GM12878 (cell line): ENCODE measurements around the gene P2RX7. TPM values are rescaled to one million over a fixed set of nuclear protein-coding genes. Genes with fewer than 3 reads are reported as not detected.

ENCODE experiments used
- ATAC-seq: fragments of 200-7000 bp; cut with Tn5 transposase; 3 replicates; pipeline ENCODE4 v1.9.1; 2020; ENCODE audit warnings: mild to moderate bottlenecking, moderate library complexity
- BruUV-seq: library from RNA; stranded (reverse); fragments of 400-500 nt; replicated peaks from 2 replicates; lab custom pipeline; 2021; lab: Mats Ljungman, UMichigan
- CTCF ChIA-PET: fragments of 300-600 bp; sonication (Branson Sonifier 250); formaldehyde crosslinking; extraction: SDS; loops from one replicate; lab custom pipeline; 2021; ENCODE audit warnings: inconsistent platforms; lab: Yijun Ruan, JAX
- POLR2A ChIA-PET: fragments of 350-600 bp; formaldehyde crosslinking; extraction: SDS; loops from one replicate; lab custom pipeline; 2021; ENCODE audit warnings: inconsistent platforms; lab: Charles Lee
- RAD21 ChIA-PET: fragments of 300-600 bp; sonication (Branson Sonifier 250); formaldehyde crosslinking; loops from one replicate; lab custom pipeline; 2023; ENCODE audit warnings: antibody characterized with exemption; ENCODE audit not compliant: unreplicated experiment; lab: Charles Lee
- SMC1A ChIA-PET: fragments of 300-600 bp; sonication (Branson Sonifier 250); formaldehyde crosslinking; loops from one replicate; lab custom pipeline; 2023; ENCODE audit not compliant: unreplicated experiment, uncharacterized antibody; lab: Charles Lee
- DNase-seq: peaks from one replicate; pipeline ENCODE4 v3.0.0-alpha.2; 2011; ENCODE audit warnings: low read depth, low spot score
- FAIRE-seq: peaks from 3 replicates; lab custom pipeline; 2011; peaks lifted over from hg19 to GRCh38; lab: Jason Lieb, UNC
- H2AFZ ChIP-seq: 2 replicates; pipeline ENCODE4 v1.6.0; 2011; ENCODE audit warnings: low read depth, low read length, control low read depth; ENCODE audit not compliant: control insufficient read depth
- H3K27ac ChIP-seq: 2 replicates; pipeline ENCODE4 v1.5.1; 2011; ENCODE audit warnings: control low read depth; ENCODE audit not compliant: control insufficient read depth, insufficient read depth
- H3K27me3 ChIP-seq, 2 experiments: replicated peaks in 1 of 2; 2 replicates each; pipeline versions ENCODE4 v1.6.0 to v1.6.1; 2011; ENCODE audit warnings: low read length in 1 of 2; ENCODE audit not compliant: control insufficient read depth in 2 of 2, insufficient read depth in 2 of 2
- H3K36me3 ChIP-seq, 2 experiments: 2 replicates each; pipeline ENCODE4 v1.5.1; 2011; ENCODE audit warnings: low read length in 1 of 2; ENCODE audit not compliant: control insufficient read depth in 2 of 2, insufficient read depth in 2 of 2
- H3K4me1 ChIP-seq: 2 replicates; pipeline ENCODE4 v1.6.1; 2011; ENCODE audit warnings: mild to moderate bottlenecking, low read length, moderate library complexity, mixed read lengths; ENCODE audit not compliant: control insufficient read depth, insufficient read depth
- H3K4me2 ChIP-seq: 2 replicates; pipeline ENCODE4 v1.6.0; 2011; ENCODE audit warnings: control low read depth; ENCODE audit not compliant: control insufficient read depth, insufficient read depth
- H3K4me3 ChIP-seq: fragments of 200-600 bp; sonication (generic); 2 replicates; pipeline ENCODE4 v1.5.1; 2016
- H3K79me2 ChIP-seq: 2 replicates; pipeline ENCODE4 v1.6.0; 2011; ENCODE audit warnings: low read length; ENCODE audit not compliant: control insufficient read depth, insufficient read depth
- H3K9ac ChIP-seq: 2 replicates; pipeline ENCODE4 v1.8.0; 2011; ENCODE audit warnings: low read length, control low read depth, mixed read lengths; ENCODE audit not compliant: control insufficient read depth, insufficient read depth
- H3K9me3 ChIP-seq: replicated peaks from 3 replicates; pipeline ENCODE4 v1.5.1; 2011; ENCODE audit warnings: mild to moderate bottlenecking, low read length; ENCODE audit not compliant: control insufficient read depth, insufficient read depth
- H4K20me1 ChIP-seq: 2 replicates; pipeline ENCODE4 v1.6.0; 2011; ENCODE audit not compliant: control insufficient read depth, insufficient read depth
- CEBPB ChIP-seq, 2 experiments: fragments of 150-350 bp in 1 of 2; IDR thresholded peaks; 2 replicates each; pipeline ENCODE4 v1.6.1; 2012 to 2014; ENCODE audit warnings: low read depth in 2 of 2, low read length in 2 of 2, borderline replicate concordance in 1 of 2, inconsistent platforms in 1 of 2
- IKZF1 ChIP-seq: fragments of 450-650 bp; conservative IDR thresholded peaks from 2 replicates; pipeline ENCODE4 v1.6.1; 2017; ENCODE audit warnings: antibody characterized with exemption, mild to moderate bottlenecking
- ZBTB33 ChIP-seq: fragments of 450-650 bp; IDR thresholded peaks from 2 replicates; pipeline ENCODE4 v1.6.1; 2017; ENCODE audit warnings: mild to moderate bottlenecking
- WGBS: methylation state at CpG from one replicate; pipeline ENCODE4 v1.1.6; 2016; ENCODE audit warnings: low lambda C conversion rate; ENCODE audit not compliant: insufficient replicate concordance, insufficient coverage; ENCODE audit errors: missing lambda C conversion rate; 5-methylcytosine and 5-hydroxymethylcytosine counted together
- in situ Hi-C: fragments of 300-500 bp; cut with MboI; formaldehyde crosslinking; loops from 9 replicates; pipeline ENCODE4 v1.14.3; 2018; ENCODE audit warnings: mixed read lengths
- intact Hi-C: fragments of 100-400 bp; cut with micrococcal nuclease; formaldehyde crosslinking; loops from one replicate; pipeline ENCODE4 v1.14.2; 2022; ENCODE audit not compliant: unreplicated experiment
- polyA plus RNA-seq, 11 experiments: library from polyadenylated mRNA; depleted of rRNA in 4 of 11; unstranded in 6 of 11; stranded (reverse) in 5 of 11; fragments of >200 nt; fragmentation: Nextera tagmentation in 4 of 11; fragmentation: Illumina TruSeq in 1 of 11; extraction: Ambion mirVana in 4 of 11; extraction: Trizol in 1 of 11; gene quantifications; 1 replicate in 1 of 11; 2 replicates in 10 of 11; pipeline versions ENCODE4 v1.2.1 to v1.2.3, GENCODE V29; 2011 to 2016; ENCODE audit warnings: inconsistent platforms in 2 of 11, missing spikeins in 2 of 11, low read depth in 1 of 11
- total RNA-seq, 4 experiments: library from RNA; depleted of rRNA in 3 of 4; stranded (reverse); fragments of >200 nt in 3 of 4; fragmentation: Illumina TruSeq in 1 of 4; extraction: Trizol in 1 of 4; gene quantifications; 2 replicates each; pipeline versions ENCODE4 v1.2.1 to v1.2.3, GENCODE V29; 2013 to 2021
- TF ChIP-seq, protein P1 (sequence below): fragments of 450-650 bp; IDR thresholded peaks from 2 replicates; pipeline ENCODE4 v1.6.1; 2018; ENCODE audit warnings: borderline replicate concordance, mild to moderate bottlenecking; ENCODE audit not compliant: partially characterized antibody

Gene P2RX7
- total and polyA plus RNA-seq, 10 of the 15 experiments (the other 5 are each of a cell fraction or from before 2014, with no cell fraction given), result 0.74 to 2.6 (median 1.5) TPM

GRCh38 chr12:121086781-121087295 lies 45.8 kb upstream of the P2RX7 start:
- POLR2A ChIA-PET, result interaction anchor here (0.5 to 0.6 kb wide), 3 partner anchors 146 to 1028 kb away, joined by 3 to 6 read pairs (median 3); no protein-coding TSS in a partner anchor
- Histone ChIP-seq H3K4me2 (no peak overlapping the region), H3K79me2 (no peaks in the 10 kb centered on the region), H4K20me1 (no peaks in the 10 kb centered on the region), H3K27me3 (no peaks in the 10 kb centered on the region), H3K36me3 (no peaks in the 10 kb centered on the region), H3K4me1 (peaks cover 6% of the 10 kb centered on the region), H3K27ac (no peak overlapping the region), H3K9me3 (no peaks in the 10 kb centered on the region)
- DNase-seq (no peak), ATAC-seq (no peak)
- in situ Hi-C loops (no loop called here), intact Hi-C loops (no loop called here)
- no TSS peak for BruUV-seq
- CTCF ChIA-PET, result interaction anchor here (0.6 to 2.7 kb wide), 4 partner anchors 14 to 300 kb away, joined by 3 to 8 read pairs (median 5); no protein-coding TSS in a partner anchor
- SMC1A ChIA-PET, result no interaction called here
- TF ChIP-seq, protein P1, sequence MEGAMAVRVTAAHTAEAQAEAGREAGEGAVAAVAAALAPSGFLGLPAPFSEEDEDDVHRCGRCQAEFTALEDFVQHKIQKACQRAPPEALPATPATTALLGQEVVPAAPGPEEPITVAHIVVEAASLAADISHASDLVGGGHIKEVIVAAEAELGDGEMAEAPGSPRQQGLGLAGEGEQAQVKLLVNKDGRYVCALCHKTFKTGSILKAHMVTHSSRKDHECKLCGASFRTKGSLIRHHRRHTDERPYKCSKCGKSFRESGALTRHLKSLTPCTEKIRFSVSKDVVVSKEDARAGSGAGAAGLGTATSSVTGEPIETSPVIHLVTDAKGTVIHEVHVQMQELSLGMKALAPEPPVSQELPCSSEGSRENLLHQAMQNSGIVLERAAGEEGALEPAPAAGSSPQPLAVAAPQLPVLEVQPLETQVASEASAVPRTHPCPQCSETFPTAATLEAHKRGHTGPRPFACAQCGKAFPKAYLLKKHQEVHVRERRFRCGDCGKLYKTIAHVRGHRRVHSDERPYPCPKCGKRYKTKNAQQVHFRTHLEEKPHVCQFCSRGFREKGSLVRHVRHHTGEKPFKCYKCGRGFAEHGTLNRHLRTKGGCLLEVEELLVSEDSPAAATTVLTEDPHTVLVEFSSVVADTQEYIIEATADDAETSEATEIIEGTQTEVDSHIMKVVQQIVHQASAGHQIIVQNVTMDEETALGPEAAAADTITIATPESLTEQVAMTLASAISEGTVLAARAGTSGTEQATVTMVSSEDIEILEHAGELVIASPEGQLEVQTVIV, result no peak
- TF ChIP-seq CEBPB (IDR thresholded peaks at IDR 0.05; ENCODE audit: borderline replicate concordance in 1 of 2, low read depth in 2 of 2, low read length in 2 of 2) (no peak), ZBTB33 (no peak), IKZF1 (no peak)
- TF ChIP-seq, all 136 proteins: peak for 0
- WGBS, result 65% methylated on average over 8 of the region's 8 CpGs
- FAIRE-seq, result no peak
- Histone ChIP-seq H3K9ac (no peak overlapping the region), H3K4me3 (no peak overlapping the region), H2AFZ (no peak overlapping the region)
- RAD21 ChIA-PET, result no interaction called here
